Activated CD4-positive, alpha-beta T cell treated with anti-CD3 and anti-CD28 coated beads, Interleukin-2, amount 10 ng/mL, durations not matched to agents 24 days and 14 days (primary cell): ENCODE measurements around the gene SLC25A46. TPM values are rescaled to one million over a fixed set of nuclear protein-coding genes. Genes with fewer than 3 reads are reported as not detected.

Experiments
- DNase-seq: peaks from one replicate; pipeline ENCODE4 v3.0.0; 2022
- H3K27ac Mint-ChIP-seq: one replicate; pipeline ENCODE4 v1.8.0; 2022; ENCODE audit warnings: mild to moderate bottlenecking, mixed read lengths
- H3K27me3 Mint-ChIP-seq: one replicate; pipeline ENCODE4 v1.8.0; 2022; ENCODE audit warnings: mixed read lengths
- H3K36me3 Mint-ChIP-seq: one replicate; pipeline ENCODE4 v1.8.0; 2022; ENCODE audit warnings: low read depth, mild to moderate bottlenecking, mixed read lengths
- H3K4me1 Mint-ChIP-seq: one replicate; pipeline ENCODE4 v1.8.0; 2021; ENCODE audit warnings: mixed read lengths
- H3K4me3 Mint-ChIP-seq: one replicate; pipeline ENCODE4 v1.8.0; 2022; ENCODE audit warnings: mild to moderate bottlenecking, moderate library complexity, mixed read lengths
- H3K9me3 Mint-ChIP-seq: one replicate; pipeline ENCODE4 v1.8.0; 2021; ENCODE audit warnings: mixed read lengths
- intact Hi-C: fragments of 100-400 bp; cut with micrococcal nuclease; formaldehyde crosslinking; loops from one replicate; pipeline ENCODE4 v1.15.1; 2023
- total RNA-seq: library from RNA; stranded (reverse); gene quantifications from 2 replicates; pipeline ENCODE4 v1.2.3, GENCODE V29; 2022

Gene SLC25A46
- total RNA-seq, 1 donor from 2014 or later, result 47.0 TPM

GRCh38 chr5:110734101-110734500 is 4.7 kb upstream of the SLC25A46 start:
- Mint-ChIP-seq H3K27ac (no peak overlapping the region), H3K36me3 (peaks cover 2% of the 10 kb centered on the region), H3K4me3 (no peak overlapping the region), H3K4me1 (peaks cover 12% of the 10 kb centered on the region), H3K27me3 (peaks cover 19% of the 10 kb centered on the region), H3K9me3 (no peaks in the 10 kb centered on the region)
- no peak for DNase-seq
- intact Hi-C loops, result no loop called here

DNA sequence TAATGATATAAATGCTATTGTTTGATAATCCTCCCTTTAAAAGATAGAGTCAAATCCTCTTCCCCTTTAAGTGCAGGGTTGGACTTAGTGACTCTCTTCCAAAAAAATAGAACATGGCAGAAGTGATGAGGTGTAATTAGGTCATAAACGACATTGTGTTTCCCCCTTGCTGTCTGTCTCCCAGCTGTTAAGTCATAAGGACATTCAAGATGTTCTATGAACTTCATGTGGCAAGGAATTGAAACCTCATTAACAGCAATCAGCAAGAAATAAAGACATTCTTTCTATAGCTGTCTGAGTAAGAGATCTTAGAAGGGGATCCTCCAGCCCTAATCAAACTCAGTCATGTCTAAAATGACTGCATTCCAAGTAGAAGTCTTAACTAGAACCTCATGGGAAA is 3.3 kb upstream of the SLC25A46 start:
- H3K36me3 Mint-ChIP-seq, result peaks cover 2% of the 10 kb centered on the region

DNA sequence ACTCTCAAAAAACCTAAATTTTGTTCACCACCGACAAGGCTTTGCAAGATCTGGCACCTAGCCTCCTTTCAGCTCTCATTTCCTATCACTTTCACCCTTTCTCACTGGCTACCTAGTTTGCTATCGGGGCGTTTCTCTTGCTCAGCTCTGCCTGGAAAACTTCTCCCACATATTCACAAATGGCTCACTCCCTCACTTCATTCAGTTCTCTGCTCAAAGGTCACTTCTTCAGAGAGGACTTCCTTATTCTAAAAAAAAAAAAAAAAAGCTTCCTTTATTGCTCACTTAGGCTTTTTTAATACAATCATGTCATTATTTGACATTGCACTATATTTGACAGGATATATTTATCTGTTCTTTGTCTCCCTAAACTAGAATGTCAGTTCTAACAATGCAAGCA is 2.1 kb upstream of the SLC25A46 start:
- DNase-seq, result no peak
- Mint-ChIP-seq H3K4me1 (peaks cover 24% of the 10 kb centered on the region), H3K36me3 (peaks cover 4% of the 10 kb centered on the region), H3K4me3 (no peak overlapping the region), H3K27me3 (peaks cover 19% of the 10 kb centered on the region), H3K9me3 (no peaks in the 10 kb centered on the region), H3K27ac (no peak overlapping the region)
- intact Hi-C loops, result loop anchor here (5.0 kb wide), 2 partner anchors 336 to 776 kb away; partner anchors contain the start of genes STARD4 and TSLP

More for the DNA sequence above, 3.3 kb upstream of the SLC25A46 start:
- H3K9me3 Mint-ChIP-seq, result no peaks in the 10 kb centered on the region
- H3K4me3 Mint-ChIP-seq, result no peak overlapping the region
- H3K27ac Mint-ChIP-seq, result no peak overlapping the region
- intact Hi-C loops, result loop anchor here (5.0 kb wide), 2 partner anchors 337 to 777 kb away; partner anchors contain the start of genes STARD4 and TSLP
- peaks cover 19% of the 10 kb centered on the region for H3K27me3 Mint-ChIP-seq
- DNase-seq, result no peak
- peaks cover 19% of the 10 kb centered on the region for H3K4me1 Mint-ChIP-seq

- H3K4me1 Mint-ChIP-seq, result peaks cover 24% of the 10 kb centered on the region
- peaks cover 15% of the 10 kb centered on the region for H3K27me3 Mint-ChIP-seq
These were observed 350 bp upstream of the SLC25A46 start for GRCh38 chr5:110738503-110738811.

DNA sequence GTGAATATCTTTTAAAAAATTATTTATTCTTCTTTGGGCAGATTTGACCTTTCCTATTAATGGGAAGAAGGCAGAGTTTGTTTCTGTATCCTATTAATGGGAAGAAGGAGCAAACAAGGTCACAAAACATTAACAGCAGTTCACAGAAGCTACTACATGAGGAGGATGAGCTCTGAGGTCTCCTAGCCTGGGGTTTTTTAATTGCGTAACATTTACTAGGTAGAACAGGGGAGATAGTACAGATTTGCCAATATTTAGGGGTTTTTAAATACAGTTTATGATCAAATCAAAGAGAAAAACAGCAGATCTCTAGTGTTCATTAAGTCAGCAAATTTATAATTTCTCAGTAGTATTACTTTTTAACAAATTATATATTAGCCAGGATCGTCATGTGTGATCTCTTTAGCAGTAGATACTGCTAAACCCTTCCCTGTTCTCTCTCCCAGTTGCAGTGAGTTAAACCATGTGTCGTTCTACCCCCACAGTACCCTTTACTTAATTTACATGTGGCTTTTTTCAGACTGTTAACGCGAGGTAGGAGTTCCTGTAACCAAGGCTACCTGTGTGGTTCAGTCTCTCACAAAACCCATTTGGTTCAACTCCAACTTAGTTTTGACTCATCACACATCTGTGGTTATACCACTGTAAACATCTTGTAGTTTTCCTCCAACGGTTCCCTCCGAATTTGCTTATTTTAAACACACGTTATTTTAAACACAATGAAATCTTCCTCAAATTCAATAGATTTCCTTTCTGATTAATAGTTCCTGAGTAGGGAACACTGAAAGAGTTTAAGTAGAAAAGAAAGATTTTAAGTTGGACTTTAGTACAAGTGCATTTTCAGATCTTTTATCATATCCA is 13.3 kb downstream of the SLC25A46 start:
- Mint-ChIP-seq H3K4me1 (peaks cover 42% of the 10 kb centered on the region), H3K9me3 (no peaks in the 10 kb centered on the region), H3K27ac (peak overlapping the region; percentile 93), H3K4me3 (peak overlapping the region; percentile 62), H3K27me3 (no peaks in the 10 kb centered on the region), H3K36me3 (peaks cover 42% of the 10 kb centered on the region)
- DNase-seq, result peak; percentile 85
- intact Hi-C loops, result loop anchor here (1.0 to 10.0 kb wide), 9 partner anchors 13 to 1405 kb away; partner anchors contain the start of genes CAMK4, NREP, SLC25A46 and STARD4

More at GRCh38 chr5:110738503-110738811, 350 bp upstream of the SLC25A46 start:
- Mint-ChIP-seq H3K4me3 (peak overlapping the region; percentile 97), H3K36me3 (peaks cover 4% of the 10 kb centered on the region), H3K27ac (peak overlapping the region; percentile 96), H3K9me3 (no peaks in the 10 kb centered on the region)
- intact Hi-C loops, result loop anchor here (1.0 to 5.0 kb wide), 6 partner anchors 12 to 1422 kb away; partner anchors contain the start of genes MAN2A1, PJA2, STARD4 and TMEM232
- DNase-seq, result no peak

GRCh38 chr5:110752953-110753352 is 14.1 kb downstream of the SLC25A46 start:
- no peaks in the 10 kb centered on the region for H3K27me3 Mint-ChIP-seq
- H3K36me3 Mint-ChIP-seq, result peaks cover 40% of the 10 kb centered on the region
- H3K4me1 Mint-ChIP-seq, result peaks cover 45% of the 10 kb centered on the region
- H3K27ac Mint-ChIP-seq, result peak overlapping the region; percentile 93
- peak; percentile 66 for DNase-seq
- peak overlapping the region; percentile 62 for H3K4me3 Mint-ChIP-seq
- no peaks in the 10 kb centered on the region for H3K9me3 Mint-ChIP-seq
- intact Hi-C loops, result loop anchor here (1.0 to 10.0 kb wide), 9 partner anchors 14 to 1404 kb away; partner anchors contain the start of genes CAMK4, NREP, SLC25A46 and STARD4

DNA sequence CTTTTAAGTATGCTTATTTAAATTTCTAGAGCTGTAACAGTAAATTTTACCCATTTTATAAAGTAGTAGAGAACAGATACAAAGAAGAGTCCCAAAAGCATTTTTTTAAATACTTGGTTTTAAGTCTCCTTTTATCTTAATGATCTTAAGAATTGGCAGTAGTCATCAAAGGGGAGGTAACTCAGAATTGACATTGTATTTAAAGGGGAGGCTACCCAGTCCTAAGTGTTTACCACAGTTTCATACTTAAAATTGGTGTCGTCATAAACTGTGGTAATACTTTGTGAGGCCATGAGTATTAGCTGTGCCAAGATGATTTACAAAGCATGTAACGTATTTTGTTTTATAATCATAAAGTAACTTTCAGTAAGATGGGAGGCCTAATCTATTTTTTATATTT is 14.8 kb downstream of the SLC25A46 start:
- intact Hi-C loops, result loop anchor here (2.0 to 10.0 kb wide), 7 partner anchors 27 to 1404 kb away; partner anchors contain the start of genes CAMK4, NREP, STARD4 and TMEM232

DNA sequence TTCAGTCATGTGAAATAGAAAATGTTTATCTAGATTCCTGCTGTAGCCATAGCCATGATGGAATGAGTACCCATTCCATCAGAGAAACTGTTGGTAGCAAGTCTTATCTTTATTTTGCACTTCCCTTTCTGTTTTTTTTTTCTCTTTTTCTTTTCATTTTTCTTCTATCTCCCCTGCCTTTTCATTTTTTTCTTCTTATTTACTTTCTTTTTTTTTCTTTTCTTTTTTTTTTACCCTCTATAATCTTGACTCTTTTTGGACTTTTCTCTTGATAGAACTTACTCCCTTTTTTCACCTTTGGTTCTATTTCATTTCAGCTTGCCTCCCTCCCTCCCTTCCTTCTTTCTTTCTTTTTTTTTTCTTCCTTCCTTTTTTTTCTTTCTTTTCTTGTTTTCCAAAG is 15.4 kb downstream of the SLC25A46 start:
- H3K4me3 Mint-ChIP-seq, result peak overlapping the region; percentile 46
- intact Hi-C loops, result loop anchor here (5.0 to 10.0 kb wide), 6 partner anchors 471 to 1403 kb away; partner anchors contain the start of genes CAMK4, NREP and STARD4
- H3K9me3 Mint-ChIP-seq, result no peaks in the 10 kb centered on the region
- H3K27ac Mint-ChIP-seq, result peak overlapping the region; percentile 91
- H3K36me3 Mint-ChIP-seq, result peaks cover 33% of the 10 kb centered on the region
- no peak for DNase-seq
- H3K27me3 Mint-ChIP-seq, result no peaks in the 10 kb centered on the region
- H3K4me1 Mint-ChIP-seq, result peaks cover 42% of the 10 kb centered on the region

More for the DNA sequence above, 14.8 kb downstream of the SLC25A46 start:
- Mint-ChIP-seq H3K36me3 (peaks cover 39% of the 10 kb centered on the region), H3K4me3 (no peak overlapping the region), H3K4me1 (peaks cover 46% of the 10 kb centered on the region), H3K9me3 (no peaks in the 10 kb centered on the region), H3K27me3 (no peaks in the 10 kb centered on the region), H3K27ac (peak overlapping the region; percentile 19)
- no peak for DNase-seq

GRCh38 chr5:110757118-110757729 is 18.4 kb downstream of the SLC25A46 start:
- peak; percentile 81 for DNase-seq
- peaks cover 19% of the 10 kb centered on the region for H3K36me3 Mint-ChIP-seq

DNA sequence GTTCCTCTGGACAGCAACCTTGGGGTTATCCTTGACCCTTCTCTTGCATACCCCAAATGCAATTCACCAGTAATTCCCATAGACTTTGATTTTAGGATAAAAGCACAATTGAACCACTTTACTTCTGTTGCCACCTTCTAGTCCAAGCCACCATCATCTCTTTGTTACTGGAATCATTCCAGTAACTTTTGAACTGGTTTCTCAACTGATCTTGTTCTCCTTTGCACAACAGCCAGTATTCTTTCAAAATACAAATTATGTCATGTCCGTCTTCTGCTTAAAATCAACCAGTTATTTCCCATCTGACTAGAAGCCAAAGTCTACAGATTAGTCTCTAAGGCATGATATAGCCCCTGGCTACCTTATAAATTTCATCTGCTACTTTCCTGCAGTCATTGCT is 21.4 kb downstream of the SLC25A46 start:
- peaks cover 4% of the 10 kb centered on the region for H3K4me1 Mint-ChIP-seq
- H3K4me3 Mint-ChIP-seq, result no peak overlapping the region
- no peaks in the 10 kb centered on the region for H3K27me3 Mint-ChIP-seq
- intact Hi-C loops, result no loop called here
- DNase-seq, result no peak
- H3K36me3 Mint-ChIP-seq, result peaks cover 19% of the 10 kb centered on the region
- H3K9me3 Mint-ChIP-seq, result no peaks in the 10 kb centered on the region
- no peak overlapping the region for H3K27ac Mint-ChIP-seq

More at GRCh38 chr5:110757118-110757729, 18.4 kb downstream of the SLC25A46 start:
- intact Hi-C loops, result loop anchor here (5.0 to 10.0 kb wide), 5 partner anchors 110 to 998 kb away; partner anchors contain the start of genes CAMK4, NREP and TSLP
- H3K4me1 Mint-ChIP-seq, result peaks cover 28% of the 10 kb centered on the region
- H3K9me3 Mint-ChIP-seq, result no peaks in the 10 kb centered on the region
- no peak overlapping the region for H3K4me3 Mint-ChIP-seq
- no peak overlapping the region for H3K27ac Mint-ChIP-seq
- H3K27me3 Mint-ChIP-seq, result no peaks in the 10 kb centered on the region

GRCh38 chr5:110768138-110768860 is 29.5 kb downstream of the SLC25A46 start:
- H3K36me3 Mint-ChIP-seq, result peaks cover 3% of the 10 kb centered on the region
- intact Hi-C loops, result no loop called here
- no peak overlapping the region for H3K27ac Mint-ChIP-seq
- no peaks in the 10 kb centered on the region for H3K4me1 Mint-ChIP-seq
- no peaks in the 10 kb centered on the region for H3K9me3 Mint-ChIP-seq
- no peak overlapping the region for H3K4me3 Mint-ChIP-seq
- DNase-seq, result no peak
- peaks cover 29% of the 10 kb centered on the region for H3K27me3 Mint-ChIP-seq

DNA sequence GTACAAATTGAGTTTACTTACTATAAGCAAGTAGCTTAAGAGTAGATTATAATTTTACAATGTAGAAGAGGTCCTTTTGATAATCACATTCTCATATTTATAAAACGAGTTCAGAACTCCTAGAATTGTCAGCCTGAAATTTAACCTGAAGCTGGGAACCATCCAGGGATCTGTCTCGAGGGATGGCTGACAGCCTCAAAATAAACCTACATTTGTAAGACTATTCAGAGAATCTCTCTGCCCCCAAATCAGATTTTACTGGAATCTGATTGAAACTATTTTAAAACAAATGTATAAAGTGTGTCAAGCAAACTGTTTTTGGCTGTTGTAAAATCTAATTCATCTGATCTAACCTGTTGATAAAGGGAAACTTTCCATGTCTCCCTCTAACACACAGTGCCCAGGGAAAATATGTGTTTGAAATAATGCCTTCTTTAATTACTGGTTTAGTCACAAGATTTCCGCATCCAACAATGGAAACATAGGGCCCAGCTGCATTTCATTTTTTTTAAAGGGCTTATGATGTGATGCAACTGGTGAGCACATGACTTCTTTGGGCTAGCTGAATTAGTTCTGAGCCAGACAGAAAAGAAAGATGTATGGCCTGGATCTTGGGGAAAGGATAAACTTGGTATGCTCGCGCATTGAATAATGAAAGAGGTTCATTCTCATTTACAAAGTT is 30.3 kb downstream of the SLC25A46 start:
- Mint-ChIP-seq H3K4me3 (no peak overlapping the region), H3K27ac (no peak overlapping the region), H3K4me1 (no peaks in the 10 kb centered on the region), H3K36me3 (peaks cover 3% of the 10 kb centered on the region), H3K9me3 (no peaks in the 10 kb centered on the region), H3K27me3 (peaks cover 29% of the 10 kb centered on the region)
- DNase-seq, result no peak
- intact Hi-C loops, result no loop called here

GRCh38 chr5:110770286-110770685 is 31.5 kb downstream of the SLC25A46 start:
- Mint-ChIP-seq H3K4me3 (no peak overlapping the region), H3K27me3 (peaks cover 29% of the 10 kb centered on the region), H3K9me3 (no peaks in the 10 kb centered on the region), H3K27ac (no peak overlapping the region), H3K4me1 (no peaks in the 10 kb centered on the region), H3K36me3 (no peaks in the 10 kb centered on the region)
- intact Hi-C loops, result no loop called here
- DNase-seq, result no peak
